GM18507 (cell line): Measurements from ENCODE around the gene TNFRSF21.
A peak's percentile ranks its signal among the peaks of the same experiment; 100 is the strongest.
"Not testable (repeated sequence)": the region's sequence is repeated elsewhere in the genome, so short reads cannot be mapped to it uniquely, and the experiment has no call there.

ENCODE experiments used
- DNase-seq: peaks from one replicate; pipeline ENCODE4 v3.0.0; 2011; ENCODE audit warnings: low read depth; ENCODE audit not compliant: insufficient read length; ENCODE audit errors: extremely low spot score
- FAIRE-seq: peaks from 2 replicates; lab custom pipeline; 2011; peaks lifted over from hg19 to GRCh38; lab: Jason Lieb, UNC

TNFRSF21 gene

GRCh38 chr6:47238456-47238995 is 71.2 kb downstream of the TNFRSF21 start:
- no peak for FAIRE-seq
- DNase-seq: no peak

DNA sequence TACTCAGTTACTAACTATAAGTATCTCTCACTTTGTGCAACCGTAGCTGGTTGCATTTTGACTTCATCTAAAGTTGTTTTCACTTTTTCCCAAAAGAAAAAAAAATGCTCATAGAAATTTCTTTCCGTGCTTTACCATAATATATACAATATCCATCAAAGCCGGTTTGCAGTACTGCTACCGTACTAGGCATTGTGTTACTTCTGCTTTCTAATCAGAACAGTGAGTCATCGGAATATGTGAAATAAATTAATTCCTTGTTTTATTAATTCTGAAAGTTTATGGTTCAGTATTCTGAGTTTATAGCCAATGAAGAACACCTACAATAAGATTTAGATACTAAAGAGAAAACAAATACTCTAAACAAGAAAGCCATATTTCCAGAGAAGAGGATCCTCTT is 72.5 kb downstream of the TNFRSF21 start:
- DNase-seq: no peak

GRCh38 chr6:47235964-47236760 is 73.5 kb downstream of the TNFRSF21 start:
- FAIRE-seq: no peak

More for the DNA sequence above, 72.5 kb downstream of the TNFRSF21 start:
- FAIRE-seq: no peak

GRCh38 chr6:47235421-47235820 is 74.3 kb downstream of the TNFRSF21 start:
- FAIRE-seq: no peak

More at GRCh38 chr6:47235964-47236760, 73.5 kb downstream of the TNFRSF21 start:
- DNase-seq: no peak

GRCh38 chr6:47234266-47234933 is 75.3 kb downstream of the TNFRSF21 start:
- no peak for DNase-seq
- FAIRE-seq: no peak

More at GRCh38 chr6:47235421-47235820, 74.3 kb downstream of the TNFRSF21 start:
- DNase-seq: no peak

GRCh38 chr6:47231151-47231550 is 78.6 kb downstream of the TNFRSF21 start:
- no peak for FAIRE-seq
- DNase-seq: no peak

- FAIRE-seq: no peak
- DNase-seq: no peak
Observed at GRCh38 chr6:47230579-47230978, 79.1 kb downstream of the TNFRSF21 start.

DNA sequence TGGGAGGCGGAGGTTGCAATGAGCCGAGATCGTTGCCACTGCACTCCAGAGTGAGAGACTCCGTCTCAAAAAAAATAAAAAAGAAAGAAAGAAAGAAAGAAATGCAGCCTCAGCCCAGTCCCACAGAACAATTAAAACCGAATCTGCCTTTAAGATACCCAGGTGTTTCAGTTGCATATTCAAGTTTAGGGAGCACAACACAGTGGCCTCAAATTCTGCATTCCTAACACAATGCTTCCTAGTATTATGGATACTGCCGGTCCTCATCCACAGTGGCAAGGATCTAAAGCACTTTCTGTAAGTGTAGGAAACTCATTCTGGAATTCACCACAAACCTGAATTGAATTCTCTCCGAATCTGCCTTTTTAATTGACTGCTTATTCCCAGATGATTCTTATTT is 80.5 kb downstream of the TNFRSF21 start:
- FAIRE-seq (no peak), DNase-seq (no peak)

DNA sequence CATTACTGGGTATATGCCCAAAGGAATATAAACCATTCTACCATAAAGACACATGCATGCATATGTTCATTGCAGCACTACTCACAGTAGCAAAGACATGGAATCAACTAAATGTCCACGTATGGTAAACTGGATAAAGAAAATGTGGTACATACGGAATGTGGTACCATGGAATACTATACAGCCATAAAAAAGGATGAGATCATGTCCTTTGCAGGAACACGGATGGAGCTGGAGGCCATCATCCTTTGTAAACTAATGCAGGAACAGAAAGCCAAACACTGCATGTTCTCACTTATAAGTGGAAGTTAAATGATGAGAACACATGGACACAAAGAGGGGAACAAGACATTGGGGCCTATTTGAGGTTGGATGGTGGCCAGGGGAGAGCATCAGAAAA is 81.6 kb downstream of the TNFRSF21 start:
- not testable (repeated sequence) for FAIRE-seq, DNase-seq

DNA sequence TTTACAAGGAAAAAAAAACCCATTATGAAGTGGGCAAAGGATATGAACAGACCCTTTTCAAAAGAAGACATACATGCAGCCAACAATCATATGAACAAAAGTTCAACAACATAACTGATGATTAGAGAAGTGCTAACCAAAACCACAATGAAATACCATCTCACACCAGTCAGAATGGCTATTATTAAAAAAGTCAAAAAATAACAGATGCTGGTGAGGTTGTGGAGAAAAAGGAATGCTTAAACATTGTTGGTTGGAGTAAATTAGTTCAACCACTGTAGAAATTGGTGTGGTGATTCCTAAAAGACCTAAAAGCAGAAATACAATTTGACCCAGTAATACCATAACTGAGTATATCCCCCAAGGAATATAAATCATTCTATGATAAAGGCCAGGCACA is 86.5 kb downstream of the TNFRSF21 start:
- DNase-seq, FAIRE-seq: not testable (repeated sequence)

DNA sequence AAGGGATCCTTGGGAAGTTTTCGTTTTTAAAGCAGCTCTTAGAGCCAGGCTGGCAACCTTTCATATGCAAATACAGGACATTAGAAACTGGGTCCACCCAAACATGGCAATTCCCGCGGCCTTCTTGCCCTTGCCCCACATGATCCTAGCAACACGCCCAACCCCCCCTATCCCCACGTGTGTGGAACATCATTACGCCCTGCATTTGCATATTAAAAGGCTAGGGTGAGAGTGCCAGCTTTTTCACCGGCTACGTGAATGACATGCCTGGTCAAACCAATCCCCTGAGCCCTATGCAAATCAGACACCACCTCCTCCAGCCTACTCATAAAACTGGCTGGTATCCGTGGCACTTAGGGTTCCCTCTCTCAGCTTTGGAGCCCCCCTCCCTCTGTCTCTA is 88.1 kb downstream of the TNFRSF21 start:
- DNase-seq (no peak), FAIRE-seq (no peak)

- no peak for DNase-seq
- FAIRE-seq: no peak
Observed at GRCh38 chr6:47209632-47210031, 100.1 kb downstream of the TNFRSF21 start.

- DNase-seq (no peak), FAIRE-seq (no peak)
Observed at GRCh38 chr6:47207261-47207660, 102.4 kb downstream of the TNFRSF21 start.

GRCh38 chr6:47206626-47207025 is 103.1 kb downstream of the TNFRSF21 start:
- FAIRE-seq (no peak), DNase-seq (no peak)

DNA sequence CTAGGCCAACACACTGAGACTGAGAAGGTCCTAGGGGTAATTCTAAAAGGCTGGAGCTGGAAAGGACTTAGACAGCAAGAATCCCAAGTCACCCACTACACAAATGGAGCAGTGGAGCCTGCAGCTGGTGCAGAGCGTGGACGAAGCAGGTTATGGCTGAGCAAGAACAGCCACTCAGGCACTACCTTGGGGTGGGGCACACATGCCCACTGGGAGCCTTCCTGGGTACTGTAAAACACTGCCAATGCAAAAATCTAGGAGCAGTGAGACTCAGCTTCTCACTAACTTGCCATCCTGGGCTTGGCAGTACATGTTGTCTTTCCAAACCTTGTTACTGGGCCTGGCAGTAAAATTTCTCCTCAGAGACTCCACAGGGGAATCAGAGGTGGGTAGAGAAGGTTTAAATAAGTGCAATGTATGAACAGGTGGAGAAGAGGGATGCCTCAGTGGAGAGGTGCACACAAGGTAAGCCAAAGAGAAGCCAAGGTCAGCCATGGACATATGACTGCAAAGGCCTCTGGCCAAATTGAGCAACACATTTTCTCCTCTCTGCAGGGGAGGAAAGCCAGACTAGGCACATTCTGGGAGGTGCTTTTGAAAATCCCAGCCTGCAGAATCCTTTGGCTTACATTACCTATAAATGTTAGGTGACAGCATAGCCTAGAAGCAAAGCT is 105.6 kb downstream of the TNFRSF21 start:
- FAIRE-seq (no peak), DNase-seq (no peak)

GRCh38 chr6:47203266-47203937 is 106.3 kb downstream of the TNFRSF21 start:
- FAIRE-seq: peak; percentile 91
- DNase-seq: peak; percentile 7

DNA sequence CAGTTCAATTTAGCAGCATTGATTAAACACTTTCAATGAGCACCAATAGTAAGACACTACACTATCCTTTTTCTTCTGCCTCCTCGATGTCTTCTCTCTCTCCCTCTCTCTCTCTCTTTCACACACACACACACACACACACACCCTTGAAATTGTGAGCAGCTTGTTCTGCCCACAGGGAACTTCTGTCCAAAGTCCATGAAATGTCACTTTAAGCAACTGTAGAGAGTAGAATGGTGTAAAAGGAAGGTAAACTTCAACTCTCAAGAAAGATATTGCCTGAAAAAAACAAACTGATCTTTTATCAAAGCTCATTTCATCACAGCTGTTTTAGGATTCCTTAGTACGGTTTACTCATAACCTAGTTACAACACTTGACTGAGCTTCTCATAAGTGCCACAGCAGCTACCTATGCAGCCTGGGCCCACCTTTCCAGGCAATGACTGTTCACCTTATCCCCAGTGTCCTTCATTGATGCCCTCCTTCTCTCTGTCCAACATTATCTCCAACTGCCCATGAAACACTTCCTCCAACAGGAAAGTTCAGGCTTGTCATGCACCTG is 107.0 kb downstream of the TNFRSF21 start:
- FAIRE-seq: peak; percentile 21
- no peak for DNase-seq

GRCh38 chr6:47200536-47201334 is 109.0 kb downstream of the TNFRSF21 start:
- peak; percentile 31 for FAIRE-seq
- no peak for DNase-seq
